Calu3 (cell line): ENCODE measurements around the gene RASSF8. TPM values are rescaled to one million over a fixed set of nuclear protein-coding genes. Genes with fewer than 3 reads are reported as not detected.
A peak's percentile ranks its signal among the peaks of the same experiment; 100 is the strongest.

ENCODE experiments used
- BruUV-seq: library from RNA; stranded (reverse); fragments of 400-500 nt; replicated peaks from 2 replicates; lab custom pipeline; 2021; lab: Mats Ljungman, UMichigan
- CTCF ChIA-PET: fragments of 300-600 bp; sonication (Branson Sonifier 250); formaldehyde crosslinking; loops from one replicate; lab custom pipeline; 2022; ENCODE audit warnings: antibody characterized with exemption; lab: Charles Lee
- DNase-seq: peaks from one replicate; pipeline ENCODE4 v3.0.0; 2022
- H3K27ac Mint-ChIP-seq: one replicate; pipeline ENCODE4 v1.8.0; 2022; ENCODE audit warnings: mixed read lengths; ENCODE audit not compliant: unreplicated experiment
- H3K27me3 Mint-ChIP-seq: one replicate; pipeline ENCODE4 v1.8.0; 2022; ENCODE audit warnings: mixed read lengths; ENCODE audit not compliant: unreplicated experiment
- H3K36me3 Mint-ChIP-seq: one replicate; pipeline ENCODE4 v1.8.0; 2022; ENCODE audit warnings: mild to moderate bottlenecking, moderate library complexity, mixed read lengths; ENCODE audit not compliant: insufficient read depth, unreplicated experiment
- H3K4me1 Mint-ChIP-seq: one replicate; pipeline ENCODE4 v1.8.0; 2022; ENCODE audit warnings: mild to moderate bottlenecking, low read depth, mixed read lengths; ENCODE audit not compliant: unreplicated experiment
- H3K4me3 Mint-ChIP-seq: one replicate; pipeline ENCODE4 v1.8.0; 2022; ENCODE audit warnings: mild to moderate bottlenecking, low read depth, moderate library complexity, mixed read lengths; ENCODE audit not compliant: unreplicated experiment
- H3K9me3 Mint-ChIP-seq: one replicate; pipeline ENCODE4 v1.8.0; 2022; ENCODE audit warnings: low read depth, mixed read lengths; ENCODE audit not compliant: unreplicated experiment
- intact Hi-C: fragments of 100-400 bp; cut with micrococcal nuclease; formaldehyde crosslinking; loops from one replicate; pipeline ENCODE4 v1.10.0; 2022; ENCODE audit not compliant: unreplicated experiment
- total RNA-seq: library from RNA; stranded (reverse); gene quantifications from 2 replicates; pipeline ENCODE4 v1.2.3, GENCODE V29; 2022
- TF ChIP-seq, protein P1 (sequence below): fragments of 200-600 bp; IDR thresholded peaks from one replicate; pipeline ENCODE4 v1.8.0; 2022; ENCODE audit warnings: antibody characterized with exemption; ENCODE audit not compliant: unreplicated experiment

Gene RASSF8
- total RNA-seq, 1 experiment from 2014 or later = 26.6 TPM

DNA sequence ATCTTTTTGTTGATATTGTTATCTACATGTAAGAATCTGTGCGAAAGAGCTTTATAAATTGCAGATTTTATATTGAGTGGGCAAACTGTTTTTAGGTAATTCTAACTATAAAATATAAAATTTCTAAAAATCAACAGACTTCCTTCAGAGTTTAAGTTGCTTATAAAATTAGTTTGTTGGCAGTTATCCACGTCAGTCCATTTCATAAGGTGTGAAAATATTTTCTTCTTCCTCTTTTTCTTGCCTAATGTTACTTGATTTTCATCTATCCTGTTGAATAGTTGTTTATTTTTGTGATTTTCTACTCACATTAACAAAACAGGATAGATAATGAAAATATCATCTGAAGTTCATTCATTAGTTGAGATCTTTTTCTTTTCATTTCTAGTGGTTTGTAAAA lies 58.0 kb downstream of the RASSF8 start:
- no TSS peak for BruUV-seq

GRCh38 chr12:26017484-26018211 lies 59.2 kb downstream of the RASSF8 start:
- no peaks in the 10 kb centered on the region for H3K4me1 Mint-ChIP-seq
- DNase-seq = peak; percentile 47
- TF ChIP-seq, protein P1, sequence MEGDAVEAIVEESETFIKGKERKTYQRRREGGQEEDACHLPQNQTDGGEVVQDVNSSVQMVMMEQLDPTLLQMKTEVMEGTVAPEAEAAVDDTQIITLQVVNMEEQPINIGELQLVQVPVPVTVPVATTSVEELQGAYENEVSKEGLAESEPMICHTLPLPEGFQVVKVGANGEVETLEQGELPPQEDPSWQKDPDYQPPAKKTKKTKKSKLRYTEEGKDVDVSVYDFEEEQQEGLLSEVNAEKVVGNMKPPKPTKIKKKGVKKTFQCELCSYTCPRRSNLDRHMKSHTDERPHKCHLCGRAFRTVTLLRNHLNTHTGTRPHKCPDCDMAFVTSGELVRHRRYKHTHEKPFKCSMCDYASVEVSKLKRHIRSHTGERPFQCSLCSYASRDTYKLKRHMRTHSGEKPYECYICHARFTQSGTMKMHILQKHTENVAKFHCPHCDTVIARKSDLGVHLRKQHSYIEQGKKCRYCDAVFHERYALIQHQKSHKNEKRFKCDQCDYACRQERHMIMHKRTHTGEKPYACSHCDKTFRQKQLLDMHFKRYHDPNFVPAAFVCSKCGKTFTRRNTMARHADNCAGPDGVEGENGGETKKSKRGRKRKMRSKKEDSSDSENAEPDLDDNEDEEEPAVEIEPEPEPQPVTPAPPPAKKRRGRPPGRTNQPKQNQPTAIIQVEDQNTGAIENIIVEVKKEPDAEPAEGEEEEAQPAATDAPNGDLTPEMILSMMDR = peak; percentile 73
- no peaks in the 10 kb centered on the region for H3K27me3 Mint-ChIP-seq
- BruUV-seq = no TSS peak
- no peak overlapping the region for H3K4me3 Mint-ChIP-seq
- CTCF ChIA-PET = interaction anchor here (0.5 to 1.8 kb wide), 2 partner anchors 9 to 55 kb away, joined by 6 to 7 read pairs; no protein-coding TSS in a partner anchor
- intact Hi-C loops = loop anchor here (5.0 kb wide), 1 partner anchor 430 kb away; no protein-coding TSS in a partner anchor
- no peaks in the 10 kb centered on the region for H3K9me3 Mint-ChIP-seq
- no peak overlapping the region for H3K27ac Mint-ChIP-seq
- no peaks in the 10 kb centered on the region for H3K36me3 Mint-ChIP-seq

More for the DNA sequence above, 58.0 kb downstream of the RASSF8 start:
- Mint-ChIP-seq H3K27ac (no peak overlapping the region), H3K4me3 (no peak overlapping the region), H3K36me3 (no peaks in the 10 kb centered on the region), H3K9me3 (no peaks in the 10 kb centered on the region), H3K27me3 (no peaks in the 10 kb centered on the region), H3K4me1 (no peaks in the 10 kb centered on the region)
- TF ChIP-seq, protein P1 = no peak
- no peak for DNase-seq
- CTCF ChIA-PET = no interaction called here
- intact Hi-C loops = loop anchor here (5.0 kb wide), 1 partner anchor 429 kb away; no protein-coding TSS in a partner anchor

DNA sequence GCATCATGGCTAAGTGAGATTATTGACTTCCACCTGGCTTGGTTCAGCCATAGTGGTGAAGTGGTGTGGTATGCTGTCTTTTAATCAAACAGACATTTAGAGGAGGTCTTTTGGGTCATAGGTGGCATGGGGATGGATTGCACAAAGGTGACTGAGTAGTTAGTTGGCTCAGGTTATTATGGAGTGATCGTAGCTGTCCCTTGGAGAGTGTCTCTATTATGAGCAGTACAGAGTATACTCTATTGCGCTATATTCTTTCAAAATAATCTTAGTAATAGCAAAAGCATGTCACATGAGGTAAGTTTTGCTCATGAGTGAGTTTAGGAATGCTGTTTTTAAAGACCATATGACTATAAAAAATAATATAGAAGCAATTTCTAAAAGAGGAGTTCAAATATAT lies 60.4 kb downstream of the RASSF8 start:
- TF ChIP-seq, protein P1 = no peak
- BruUV-seq = no TSS peak
- Mint-ChIP-seq H3K27me3 (no peaks in the 10 kb centered on the region), H3K27ac (no peak overlapping the region), H3K4me1 (no peaks in the 10 kb centered on the region), H3K4me3 (no peak overlapping the region), H3K36me3 (no peaks in the 10 kb centered on the region), H3K9me3 (no peaks in the 10 kb centered on the region)
- CTCF ChIA-PET = no interaction called here
- intact Hi-C loops = loop anchor here (5.0 kb wide), 1 partner anchor 432 kb away; no protein-coding TSS in a partner anchor
- DNase-seq = no peak

DNA sequence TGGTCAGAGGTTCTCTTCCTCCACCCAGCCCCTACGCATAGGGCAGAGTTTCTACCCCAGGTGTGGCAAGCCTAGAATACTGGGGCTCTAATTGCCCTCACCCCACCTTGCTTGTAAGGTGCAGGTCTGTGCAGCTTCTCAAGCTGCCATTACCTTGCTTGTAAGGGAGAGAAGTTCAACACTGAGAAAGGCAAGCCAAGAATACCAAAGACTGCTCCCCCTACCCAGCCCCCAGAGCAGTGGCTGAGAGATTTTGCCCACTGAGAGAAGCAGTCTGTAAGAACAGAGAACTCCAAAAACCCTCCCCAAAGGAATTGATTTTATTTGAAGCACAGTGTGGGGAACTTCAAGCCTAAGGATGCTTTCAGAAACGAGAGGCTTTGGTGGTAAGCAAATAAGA lies 63.1 kb downstream of the RASSF8 start:
- no TSS peak for BruUV-seq
- Mint-ChIP-seq H3K36me3 (no peaks in the 10 kb centered on the region), H3K27ac (no peak overlapping the region)

More for the DNA sequence above, 63.1 kb downstream of the RASSF8 start:
- no peaks in the 10 kb centered on the region for H3K4me1 Mint-ChIP-seq
- intact Hi-C loops = no loop called here
- TF ChIP-seq, protein P1 = no peak
- CTCF ChIA-PET = interaction anchor here (0.7 kb wide), 1 partner anchor 22 kb away, joined by 4 read pairs; no protein-coding TSS in a partner anchor
- no peak overlapping the region for H3K4me3 Mint-ChIP-seq
- H3K27me3 Mint-ChIP-seq = no peaks in the 10 kb centered on the region
- DNase-seq = no peak
- no peaks in the 10 kb centered on the region for H3K9me3 Mint-ChIP-seq
